Right lobe of liver (tissue), 6 donors: ENCODE results near the gene INPP5A. TPM values are rescaled to one million over a fixed set of nuclear protein-coding genes. Genes with fewer than 3 reads are reported as not detected.

ENCODE experiments used
- ATAC-seq, 4 donors: fragments of 200-7000 bp; cut with Tn5 transposase; one replicate each; pipeline ENCODE4 v1.9.1; 2020; ENCODE audit warnings: mild to moderate bottlenecking in 4 of 4, moderate library complexity in 4 of 4
- DNase-seq, 3 donors: peaks; one replicate each; pipeline ENCODE4 v3.0.0-alpha.2; 2020
- H3K27ac ChIP-seq, 3 donors: fragments of 200-600 bp; one replicate each; pipeline ENCODE4 v1.8.0; 2022
- H3K27me3 ChIP-seq, 2 donors: fragments of 200-600 bp; one replicate each; pipeline ENCODE4 v1.8.0; 2022
- H3K36me3 ChIP-seq, 4 donors: fragments of 200-600 bp; sonication (generic) in 1 of 4; one replicate each; pipeline versions ENCODE4 v1.5.1 to v1.8.0; 2017 to 2022; ENCODE audit warnings: control low read depth in 1 of 4
- H3K4me1 ChIP-seq, 4 donors: fragments of 200-600 bp; sonication (generic) in 1 of 4; one replicate each; pipeline versions ENCODE4 v1.5.1 to v1.8.0; 2017 to 2022; ENCODE audit warnings: control low read depth in 1 of 4
- H3K4me3 ChIP-seq, 3 donors: fragments of 200-600 bp; one replicate each; pipeline ENCODE4 v1.8.0; 2022
- H3K9me3 ChIP-seq, 4 donors: fragments of 200-600 bp; sonication (generic) in 1 of 4; one replicate each; pipeline versions ENCODE4 v1.5.1 to v1.8.0; 2017 to 2022; ENCODE audit warnings: control low read depth in 1 of 4
- CTCF ChIP-seq, 4 donors: fragments of 200-600 bp in 3 of 4; fragments of 450-650 bp in 1 of 4; IDR thresholded peaks; one replicate each; pipeline versions ENCODE4 v1.5.1 to v1.8.0; 2016 to 2022; ENCODE audit warnings: antibody characterized with exemption in 4 of 4, mild to moderate bottlenecking in 2 of 4
- POLR2A ChIP-seq: fragments of 450-650 bp; IDR thresholded peaks from one replicate; pipeline ENCODE4 v1.6.1; 2017; ENCODE audit warnings: antibody characterized with exemption, mild to moderate bottlenecking
- WGBS: methylation state at CpG from one replicate; pipeline ENCODE4 v1.1.6; 2018; ENCODE audit warnings: low coverage, low lambda C conversion rate; ENCODE audit not compliant: insufficient coverage; ENCODE audit errors: missing lambda C conversion rate; 5-methylcytosine and 5-hydroxymethylcytosine counted together
- intact Hi-C, 2 donors: fragments of 100-400 bp; cut with DNase I; formaldehyde crosslinking; loops; one replicate each; pipeline versions ENCODE4 v1.11.2 to v1.14.1; 2022
- total RNA-seq, 6 experiments: library from RNA; depleted of rRNA in 2 of 6; stranded (reverse); fragments of >200 nt in 2 of 6; fragmentation: NEBNext Ultra II Directional in 3 of 6; extraction: Animal tissue kit (Norgen Biotek cat#: 25700) in 3 of 6; gene quantifications; one replicate each; pipeline versions ENCODE4 v1.1.0 to v1.2.4, GENCODE V29; 2016 to 2023
- donor health status: DM: no; HTN: yes; CAD: no.
- donor health status: DM: no; HTN: no; CAD: no.
- donor health status: DM: no; HTN: no; CAD: no.
- donor health status: DM: no; HTN: yes; CAD: no.
- donor health status: DM: no; HTN: yes; CAD: no.

The INPP5A gene
- total RNA-seq, 6 experiments from 2014 or later: 12.5 to 24.6 (median 16.9) TPM

GRCh38 chr10:132701099-132701845, 163.7 kb downstream of the INPP5A start:
- intact Hi-C loops: no loop called here
- Histone ChIP-seq H3K27ac (no peak overlapping the region), H3K9me3 (peaks cover 0 to 4% (median 0%) of the 10 kb centered on the region in 4 donors), H3K4me1 (no peaks in the 10 kb centered on the region), H3K27me3 (no peaks in the 10 kb centered on the region), H3K4me3 (no peak overlapping the region), H3K36me3 (no peaks in the 10 kb centered on the region)
- peak; percentile 11 to 46 (median 39) for DNase-seq
- ATAC-seq: no peak
- TF ChIP-seq POLR2A (no peak), CTCF (IDR thresholded peaks at IDR 0.05) (no peak)
- WGBS: 84% methylated on average over 6 of the region's 26 CpGs

GRCh38 chr10:132701846-132702190, 164.2 kb downstream of the INPP5A start:
- Histone ChIP-seq H3K36me3 (no peaks in the 10 kb centered on the region), H3K27ac (no peak overlapping the region), H3K27me3 (no peaks in the 10 kb centered on the region), H3K4me1 (no peaks in the 10 kb centered on the region), H3K9me3 (peaks cover 0 to 4% (median 0%) of the 10 kb centered on the region in 4 donors), H3K4me3 (no peak overlapping the region)
- DNase-seq (peak in 2 of 3 donors; percentile 10 to 24), ATAC-seq (no peak)
- WGBS: 96% methylated on average over 6 of the region's 13 CpGs
- intact Hi-C loops: no loop called here
- TF ChIP-seq CTCF (IDR thresholded peaks at IDR 0.05) (no peak), POLR2A (no peak)

GRCh38 chr10:132702601-132703418, 165.2 kb downstream of the INPP5A start:
- intact Hi-C loops: no loop called here
- DNase-seq (peak; percentile 16 to 48 (median 43)), ATAC-seq (no peak)
- Histone ChIP-seq H3K4me1 (no peaks in the 10 kb centered on the region), H3K27ac (no peak overlapping the region), H3K27me3 (no peaks in the 10 kb centered on the region), H3K9me3 (peaks cover 0 to 4% (median 0%) of the 10 kb centered on the region in 4 donors), H3K4me3 (no peak overlapping the region), H3K36me3 (no peaks in the 10 kb centered on the region)
- TF ChIP-seq POLR2A: no peak
- TF ChIP-seq CTCF (IDR thresholded peaks at IDR 0.05): no peak
- WGBS: 95% methylated on average over 6 of the region's 37 CpGs

GRCh38 chr10:132703419-132704007, 165.9 kb downstream of the INPP5A start:
- Histone ChIP-seq H3K36me3 (no peaks in the 10 kb centered on the region), H3K4me1 (no peaks in the 10 kb centered on the region), H3K9me3 (peaks cover 0 to 4% (median 0%) of the 10 kb centered on the region in 4 donors), H3K4me3 (no peak overlapping the region), H3K27ac (no peak overlapping the region), H3K27me3 (no peaks in the 10 kb centered on the region)
- no peak for ATAC-seq
- TF ChIP-seq CTCF (IDR thresholded peaks at IDR 0.05) (no peak), POLR2A (no peak)
- intact Hi-C loops: no loop called here
- whole genome bisulfite sequencing: 93% methylated on average over 15 of the region's 24 CpGs
- peak; percentile 6 to 50 (median 36) for DNase-seq
